Dendritic cell treated with granulocyte-macrophage colony-stimulating factor and Interleukin-4, amounts not matched to agents 40 ng/mL and 50 ng/mL, for 4 days (primary cell): ENCODE data around the gene AARSD1.
A peak's percentile ranks its signal among the peaks of the same experiment; 100 is the strongest.
"Not testable (repeated sequence)": the region's sequence is repeated elsewhere in the genome, so short reads cannot be mapped to it uniquely, and the experiment has no call there.

Source experiments
- H3K27ac Mint-ChIP-seq: one replicate; pipeline ENCODE4 v1.8.0; 2022; ENCODE audit warnings: mild to moderate bottlenecking, mixed read lengths
- H3K27me3 Mint-ChIP-seq: one replicate; pipeline ENCODE4 v1.8.0; 2022; ENCODE audit warnings: mild to moderate bottlenecking, mixed read lengths
- H3K36me3 Mint-ChIP-seq: one replicate; pipeline ENCODE4 v1.8.0; 2022; ENCODE audit warnings: low read depth, mixed read lengths
- H3K4me1 Mint-ChIP-seq: one replicate; pipeline ENCODE4 v1.8.0; 2022; ENCODE audit warnings: low read depth, mixed read lengths
- H3K4me3 Mint-ChIP-seq: one replicate; pipeline ENCODE4 v1.8.0; 2022; ENCODE audit warnings: mild to moderate bottlenecking, moderate library complexity, mixed read lengths
- H3K9me3 Mint-ChIP-seq: one replicate; pipeline ENCODE4 v1.8.0; 2022; ENCODE audit warnings: mixed read lengths
- intact Hi-C: fragments of 100-400 bp; cut with micrococcal nuclease; formaldehyde crosslinking; loops from one replicate; pipeline ENCODE4 v1.15.0; 2022

AARSD1 gene

DNA sequence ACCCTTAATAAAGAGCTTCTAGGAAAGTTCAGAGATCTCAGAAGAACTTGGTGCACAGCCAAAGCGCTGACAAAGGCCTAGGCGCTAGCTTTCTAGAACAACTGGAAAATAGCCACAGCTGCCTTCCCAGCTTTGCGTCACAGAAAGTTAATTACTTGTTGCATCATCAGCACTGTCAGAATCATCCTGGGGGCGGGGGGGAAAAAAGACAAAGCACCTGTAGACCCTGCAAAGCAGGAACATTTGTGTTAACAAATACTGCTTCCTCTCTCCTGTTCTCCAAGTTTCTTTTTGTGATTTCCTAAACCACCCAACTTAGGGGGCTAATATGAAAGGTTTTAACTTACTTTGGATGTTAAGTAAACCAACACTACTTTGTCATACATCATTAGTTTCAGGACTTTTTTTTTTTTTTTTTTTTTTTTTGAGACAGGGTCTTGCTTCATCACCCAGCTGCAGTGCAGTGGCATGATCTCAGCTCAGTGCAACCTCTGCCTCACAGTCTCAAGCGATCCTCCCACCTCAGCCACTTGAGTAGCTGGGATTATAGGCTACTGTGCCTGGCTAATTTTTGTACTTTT is 4.8 kb upstream of the AARSD1 start:
- no peak overlapping the region for H3K4me3 Mint-ChIP-seq
- no peaks in the 10 kb centered on the region for H3K9me3 Mint-ChIP-seq
- H3K27ac Mint-ChIP-seq: no peak overlapping the region
- intact Hi-C loops: no loop called here
- H3K36me3 Mint-ChIP-seq: peaks cover 7% of the 10 kb centered on the region
- H3K4me1 Mint-ChIP-seq: peaks cover 10% of the 10 kb centered on the region
- H3K27me3 Mint-ChIP-seq: no peaks in the 10 kb centered on the region

- H3K4me3 Mint-ChIP-seq: no peak overlapping the region
- peaks cover 9% of the 10 kb centered on the region for H3K36me3 Mint-ChIP-seq
- intact Hi-C loops: no loop called here
- no peaks in the 10 kb centered on the region for H3K9me3 Mint-ChIP-seq
- H3K27ac Mint-ChIP-seq: peak overlapping the region; percentile 48
- no peaks in the 10 kb centered on the region for H3K27me3 Mint-ChIP-seq
- H3K4me1 Mint-ChIP-seq: peaks cover 20% of the 10 kb centered on the region
Measured at GRCh38 chr17:42967925-42968324, 3.7 kb upstream of the AARSD1 start.

GRCh38 chr17:42953669-42954068 is 10.6 kb downstream of the AARSD1 start:
- no peaks in the 10 kb centered on the region for H3K27me3 Mint-ChIP-seq
- intact Hi-C loops: no loop called here
- no peaks in the 10 kb centered on the region for H3K9me3 Mint-ChIP-seq
- H3K36me3 Mint-ChIP-seq: peaks cover 94% of the 10 kb centered on the region
- H3K27ac Mint-ChIP-seq: no peak overlapping the region
- H3K4me1 Mint-ChIP-seq: no peaks in the 10 kb centered on the region
- no peak overlapping the region for H3K4me3 Mint-ChIP-seq

DNA sequence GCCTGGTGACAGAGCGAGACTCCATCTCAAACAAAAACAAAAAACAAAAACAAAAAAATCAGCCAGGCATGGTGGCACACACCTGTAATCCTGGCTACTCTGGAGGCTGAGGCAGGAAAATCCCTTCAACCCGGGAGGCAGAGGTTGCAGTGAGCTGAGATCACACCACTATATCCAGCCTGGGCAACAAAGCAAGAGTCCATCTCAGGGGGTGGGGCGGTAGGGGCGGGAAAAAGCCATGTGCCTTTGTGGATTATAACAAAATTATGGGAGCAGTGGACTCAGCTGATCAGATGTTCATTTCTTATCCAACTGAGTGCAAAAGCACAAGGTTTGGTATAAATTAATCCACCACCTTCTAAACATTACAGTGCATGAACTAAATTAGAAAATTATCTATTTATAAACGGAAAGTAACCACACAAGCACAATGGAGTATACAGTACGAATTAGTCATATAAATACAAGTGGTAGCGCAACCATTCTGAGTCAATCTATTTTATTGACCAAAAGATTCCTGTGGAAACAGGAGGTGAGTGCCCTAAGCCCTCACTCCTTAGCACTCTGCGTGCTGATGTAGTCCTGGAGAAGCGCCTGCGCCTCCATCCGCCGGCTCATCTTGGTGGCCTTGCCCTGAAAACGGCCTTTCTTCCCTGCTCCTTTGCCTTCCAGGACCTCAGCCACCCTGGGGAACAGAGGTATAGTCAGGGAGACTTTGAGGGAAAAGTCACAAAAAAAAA is 14.0 kb downstream of the AARSD1 start:
- Mint-ChIP-seq H3K4me3 (no peak overlapping the region), H3K27ac (no peak overlapping the region), H3K36me3 (peaks cover 75% of the 10 kb centered on the region), H3K4me1 (no peaks in the 10 kb centered on the region), H3K27me3 (no peaks in the 10 kb centered on the region), H3K9me3 (no peaks in the 10 kb centered on the region)
- intact Hi-C loops: no loop called here

GRCh38 chr17:42946812-42947211 is 17.4 kb downstream of the AARSD1 start:
- intact Hi-C loops: no loop called here
- Mint-ChIP-seq H3K4me1 (no peaks in the 10 kb centered on the region), H3K27me3 (no peaks in the 10 kb centered on the region), H3K27ac (no peak overlapping the region), H3K4me3 (no peak overlapping the region), H3K36me3 (peaks cover 41% of the 10 kb centered on the region), H3K9me3 (no peaks in the 10 kb centered on the region)

DNA sequence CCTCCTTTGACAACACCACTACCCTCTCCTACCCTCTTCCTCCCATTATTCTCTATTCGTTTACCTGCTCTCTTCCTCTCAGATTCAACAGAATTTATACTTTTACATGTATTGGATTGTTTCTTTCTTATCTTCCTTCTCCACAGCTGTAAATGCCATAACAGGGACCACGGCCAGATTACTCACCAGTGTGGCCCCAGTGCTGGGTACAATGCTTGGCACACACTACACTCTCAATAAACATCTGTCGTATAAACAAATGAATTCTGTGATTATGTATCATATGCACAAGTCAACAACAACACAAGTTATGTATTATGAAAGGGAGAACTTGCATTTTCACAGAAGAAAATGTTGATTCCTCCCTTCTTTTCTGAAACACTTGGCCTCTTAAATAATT is 20.0 kb downstream of the AARSD1 start:
- Mint-ChIP-seq H3K4me1 (no peaks in the 10 kb centered on the region), H3K4me3 (no peak overlapping the region), H3K36me3 (peaks cover 15% of the 10 kb centered on the region), H3K27ac (no peak overlapping the region), H3K9me3 (no peaks in the 10 kb centered on the region), H3K27me3 (no peaks in the 10 kb centered on the region)
- intact Hi-C loops: no loop called here

GRCh38 chr17:42937712-42938596 is 26.3 kb downstream of the AARSD1 start:
- H3K27ac Mint-ChIP-seq: no peak overlapping the region
- intact Hi-C loops: loop anchor here (2.0 kb wide), 1 partner anchor 95 kb away; no protein-coding TSS in a partner anchor
- peaks cover 11% of the 10 kb centered on the region for H3K4me1 Mint-ChIP-seq
- H3K9me3 Mint-ChIP-seq: no peaks in the 10 kb centered on the region
- H3K4me3 Mint-ChIP-seq: no peak overlapping the region
- no peaks in the 10 kb centered on the region for H3K36me3 Mint-ChIP-seq
- H3K27me3 Mint-ChIP-seq: peaks cover 5% of the 10 kb centered on the region

DNA sequence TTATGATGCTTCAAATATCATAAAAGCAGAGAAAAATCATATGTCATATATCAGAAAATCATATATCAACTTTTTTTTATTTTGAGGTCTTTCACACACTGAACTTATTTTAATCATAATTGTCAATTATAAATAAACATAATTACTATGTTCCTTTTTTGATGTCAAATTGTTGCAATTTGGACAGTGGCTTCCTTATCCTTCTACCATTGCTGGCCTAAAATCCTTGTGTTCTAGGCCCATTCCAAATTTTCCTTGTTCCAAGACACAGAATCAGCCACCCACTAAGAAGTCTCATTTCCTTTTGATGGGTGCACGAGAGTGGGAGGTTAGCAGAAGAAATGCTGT is 34.8 kb downstream of the AARSD1 start:
- H3K9me3 Mint-ChIP-seq: no peaks in the 10 kb centered on the region
- H3K36me3 Mint-ChIP-seq: no peaks in the 10 kb centered on the region
- H3K4me3 Mint-ChIP-seq: no peak overlapping the region
- peaks cover 24% of the 10 kb centered on the region for H3K4me1 Mint-ChIP-seq
- H3K27me3 Mint-ChIP-seq: peaks cover 2% of the 10 kb centered on the region
- intact Hi-C loops: loop anchor here (2.0 to 5.0 kb wide), 2 partner anchors 87 to 107 kb away; partner anchors contain the start of gene BECN1
- peak overlapping the region; percentile 94 for H3K27ac Mint-ChIP-seq

DNA sequence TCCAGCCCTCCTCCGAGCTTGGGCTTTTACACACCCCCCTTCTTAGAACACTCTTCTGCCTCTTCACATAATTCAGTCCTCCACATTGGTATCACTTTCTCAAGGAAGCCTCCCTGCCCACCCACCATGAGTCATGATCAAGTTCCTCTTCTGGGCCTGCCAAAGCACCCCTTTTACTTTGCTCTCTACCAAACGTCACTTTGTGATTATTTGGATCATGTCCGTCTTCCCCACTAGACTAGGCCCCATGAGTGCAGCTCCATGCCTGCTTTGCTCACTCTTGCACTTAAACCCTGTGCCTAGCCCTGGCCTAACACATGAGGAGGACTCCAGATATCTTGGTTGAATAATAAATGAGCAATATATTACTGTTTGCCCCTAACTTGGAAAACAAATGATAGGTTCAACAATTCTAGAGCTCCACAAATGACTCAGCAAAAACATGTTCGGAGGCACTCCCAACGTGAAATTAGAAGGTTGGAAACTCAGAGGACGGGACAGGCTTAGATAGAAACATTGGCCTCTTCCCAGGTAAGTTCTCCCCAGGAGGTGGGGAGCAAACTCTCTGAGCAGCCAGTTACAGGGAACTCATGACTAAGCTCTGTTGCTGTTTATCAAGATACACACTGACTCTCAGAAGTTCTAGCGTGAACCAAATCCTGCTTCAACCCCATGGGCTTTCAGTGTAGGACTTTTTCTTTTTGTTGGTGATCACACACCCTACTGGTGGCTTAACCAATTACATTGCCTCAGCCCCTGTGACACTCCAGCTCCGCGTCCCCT is 35.3 kb downstream of the AARSD1 start:
- H3K27me3 Mint-ChIP-seq: peaks cover under 1% of the 10 kb centered on the region
- H3K27ac Mint-ChIP-seq: peak overlapping the region; percentile 94
- intact Hi-C loops: loop anchor here (2.0 to 5.0 kb wide), 2 partner anchors 86 to 107 kb away; partner anchors contain the start of gene BECN1

DNA sequence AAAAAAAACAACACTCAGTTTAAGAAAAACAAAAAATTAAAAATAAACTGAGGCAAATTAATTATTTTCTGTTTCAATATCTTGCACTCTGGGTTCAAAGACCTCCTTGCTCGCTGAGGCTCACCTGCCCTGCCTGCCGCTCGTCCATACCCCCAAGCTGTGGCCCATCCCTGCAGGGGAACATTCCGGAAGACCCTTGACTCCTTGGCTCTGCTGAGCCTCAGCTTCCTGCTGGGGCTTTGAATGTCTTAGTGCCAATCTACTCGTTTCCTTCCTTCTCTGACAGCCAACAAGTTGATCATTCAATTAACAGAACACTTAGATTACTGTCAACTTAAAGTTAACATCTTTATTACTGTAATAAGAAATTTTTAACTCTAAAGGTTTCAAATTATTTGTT is 39.4 kb downstream of the AARSD1 start:
- H3K9me3 Mint-ChIP-seq: no peaks in the 10 kb centered on the region
- H3K4me3 Mint-ChIP-seq: no peak overlapping the region
- H3K4me1 Mint-ChIP-seq: peaks cover 22% of the 10 kb centered on the region
- H3K27ac Mint-ChIP-seq: peak overlapping the region; percentile 44
- intact Hi-C loops: loop anchor here (5.0 kb wide), 1 partner anchor 103 kb away; the partner anchor contains the start of gene BECN1
- peaks cover 1% of the 10 kb centered on the region for H3K27me3 Mint-ChIP-seq
- H3K36me3 Mint-ChIP-seq: no peaks in the 10 kb centered on the region

More for the DNA sequence above, 35.3 kb downstream of the AARSD1 start:
- Mint-ChIP-seq H3K4me3 (peak overlapping the region; percentile 37), H3K9me3 (no peaks in the 10 kb centered on the region), H3K4me1 (peaks cover 25% of the 10 kb centered on the region), H3K36me3 (no peaks in the 10 kb centered on the region)

GRCh38 chr17:42923472-42923871 is 40.8 kb downstream of the AARSD1 start:
- H3K9me3 Mint-ChIP-seq, H3K4me3 Mint-ChIP-seq, H3K27ac Mint-ChIP-seq, intact Hi-C loops, H3K27me3 Mint-ChIP-seq, H3K36me3 Mint-ChIP-seq: not testable (repeated sequence)
- H3K4me1 Mint-ChIP-seq: peaks cover 13% of the 10 kb centered on the region

DNA sequence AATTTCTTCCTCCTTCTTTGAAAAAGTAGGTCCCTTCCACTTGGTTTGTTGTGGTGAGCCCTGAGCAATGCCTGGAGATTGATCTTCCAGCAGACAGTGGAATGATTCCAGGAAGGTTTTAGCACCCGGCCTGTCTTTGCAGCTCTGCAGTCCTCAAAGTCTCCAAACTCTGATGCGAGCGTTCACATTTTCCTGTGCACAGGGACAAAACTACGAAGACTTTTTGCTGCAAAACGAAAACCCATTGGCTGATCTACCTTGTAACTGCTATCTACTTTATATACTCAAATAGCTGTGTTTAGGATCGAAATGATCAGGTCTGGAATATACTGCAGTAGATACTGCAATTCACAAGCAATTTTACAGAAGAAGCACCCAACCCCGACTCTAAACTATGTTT is 42.0 kb downstream of the AARSD1 start:
- no peak overlapping the region for H3K27ac Mint-ChIP-seq
- H3K9me3 Mint-ChIP-seq: no peaks in the 10 kb centered on the region
- H3K27me3 Mint-ChIP-seq: peaks cover 1% of the 10 kb centered on the region
- H3K36me3 Mint-ChIP-seq: no peaks in the 10 kb centered on the region
- H3K4me3 Mint-ChIP-seq: no peak overlapping the region
- intact Hi-C loops: no loop called here
- H3K4me1 Mint-ChIP-seq: peaks cover 7% of the 10 kb centered on the region

DNA sequence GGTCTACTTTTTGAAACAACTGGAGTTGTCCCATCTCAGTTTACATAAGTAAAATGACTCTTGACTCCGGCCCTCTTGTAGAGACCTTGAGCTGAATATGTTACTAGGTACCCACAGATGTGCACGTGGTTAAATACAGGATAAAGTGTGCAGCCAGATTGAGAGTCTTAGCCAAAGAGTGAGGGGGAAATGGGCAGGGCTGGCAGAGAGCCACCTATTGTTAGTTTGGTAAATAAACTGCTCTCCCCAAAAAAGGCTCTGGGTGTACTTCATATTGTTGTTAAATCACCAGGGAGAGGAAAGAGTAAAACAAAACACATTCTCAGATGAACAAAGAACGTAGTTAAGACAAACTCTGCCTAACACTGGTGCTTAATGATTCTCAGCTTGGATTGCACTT is 43.3 kb downstream of the AARSD1 start:
- Mint-ChIP-seq H3K9me3 (no peaks in the 10 kb centered on the region), H3K4me3 (no peak overlapping the region), H3K27ac (no peak overlapping the region), H3K4me1 (peaks cover 12% of the 10 kb centered on the region), H3K36me3 (no peaks in the 10 kb centered on the region), H3K27me3 (peaks cover 1% of the 10 kb centered on the region)
- intact Hi-C loops: no loop called here
